H1 (cell line): ENCODE data around the gene GLUD1. TPM values are rescaled to one million over a fixed set of nuclear protein-coding genes. Genes with fewer than 3 reads are reported as not detected.

Experiments
- ASH2L ChIP-seq: fragments of 200-600, 300-600 bp; sonication (generic); IDR thresholded peaks from one replicate; pipeline ENCODE4 v1.7.1; 2017; ENCODE audit warnings: low read length
- JUN ChIP-seq: IDR thresholded peaks from 2 replicates; pipeline ENCODE4 v1.6.1; 2011; ENCODE audit warnings: low read depth, mild to moderate bottlenecking, improper control_type of control experiment, low read length
- SIN3A ChIP-seq, 2 experiments: IDR thresholded peaks in 1 of 2; conservative IDR thresholded peaks in 1 of 2; 2 replicates each; pipeline ENCODE4 v1.6.1; 2011 to 2012; ENCODE audit warnings: low read length in 2 of 2, improper control_type of control experiment in 1 of 2, low read depth in 1 of 2, mild to moderate bottlenecking in 1 of 2
- polyA plus RNA-seq, 7 experiments: library from polyadenylated mRNA; depleted of rRNA in 3 of 7; stranded (reverse) in 5 of 7; unstranded in 2 of 7; fragments of >200 nt in 5 of 7; fragments of 200-250 nt in 2 of 7; gene quantifications; 1 replicate in 5 of 7; 2 replicates in 1 of 7; 4 replicates in 1 of 7; pipeline versions ENCODE4 v1.2.1 to v1.2.3, GENCODE V29; 2011 to 2013; ENCODE audit warnings: missing spikeins in 2 of 7, mixed read lengths in 2 of 7
- total RNA-seq: library from RNA; stranded (reverse); fragmentation: NEBNext Ultra II Directional; extraction: Animal tissue kit (Norgen Biotek cat#: 25700); gene quantifications from 2 replicates; pipeline ENCODE4 v1.2.1, GENCODE V29; 2021

Gene GLUD1
- total and polyA plus RNA-seq, 2 of the 8 experiments (the other 6 are each of a cell fraction or from before 2014, with no cell fraction given), result 41.0 to 96.2 TPM

DNA sequence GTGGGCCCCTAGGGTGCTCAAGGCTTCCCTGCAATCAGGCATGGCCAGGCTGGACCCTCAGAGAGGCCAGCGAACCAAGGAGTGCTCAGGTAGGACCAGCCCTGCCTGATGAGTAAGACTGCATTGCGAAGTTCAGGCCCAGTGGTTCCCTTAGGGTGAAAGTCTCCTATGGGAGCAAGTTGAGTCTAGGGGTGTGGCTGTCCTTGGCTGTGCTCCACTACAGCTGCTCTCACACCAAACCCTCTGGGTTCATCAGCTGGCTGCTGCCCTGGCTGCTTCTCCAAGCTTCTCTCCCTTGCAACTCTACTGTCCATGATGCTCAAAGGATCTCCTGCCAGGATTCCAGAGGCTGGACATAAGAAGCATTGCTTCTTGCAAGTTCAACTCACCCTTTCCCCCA is 55.9 kb downstream of the GLUD1 start (continued):
- TF ChIP-seq ASH2L, result no peak
- no peak for TF ChIP-seq SIN3A (conservative IDR thresholded peaks at IDR 0.05 in 1 of 2, IDR thresholded peaks at IDR 0.05 in 1 of 2; ENCODE audit: low read depth in 1 of 2, low read length in 2 of 2)
- TF ChIP-seq JUN, result no peak
